ENCODE measurements around the gene LCE2A. TPM values are rescaled to one million over a fixed set of nuclear protein-coding genes. Genes with fewer than 3 reads are reported as not detected.

The LCE2A gene
- total RNA-seq, 1 donor from 2014 or later = not detected

DNA sequence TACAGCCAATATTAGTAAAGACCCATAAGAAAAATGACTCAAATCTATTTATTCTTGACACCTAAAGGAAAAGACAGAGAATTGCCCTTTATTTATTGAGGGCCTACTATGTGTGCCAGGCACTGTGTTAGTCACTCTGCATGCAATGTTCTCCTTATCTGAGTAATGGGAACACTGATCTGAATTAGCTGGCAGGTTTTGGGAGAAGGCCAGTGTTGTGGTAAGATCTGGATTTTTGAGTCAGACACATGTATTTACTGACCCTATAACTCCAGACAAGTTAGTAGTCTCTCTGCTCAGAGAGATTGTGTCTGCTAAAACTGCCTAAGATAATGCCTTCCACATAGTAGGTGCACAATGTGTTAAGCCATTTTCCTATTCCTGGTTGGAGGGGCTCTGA lies 27.1 kb downstream of the LCE2A start:
- Histone ChIP-seq H3K4me3 (no peak overlapping the region), H3K27me3 (no peaks in the 10 kb centered on the region), H3K36me3 (no peaks in the 10 kb centered on the region), H3K4me1 (no peaks in the 10 kb centered on the region), H3K9me3 (no peaks in the 10 kb centered on the region), H3K27ac (no peak overlapping the region)
- no peak for DNase-seq (ENCODE audit: extremely low spot score in 2 of 2)
- intact Hi-C loops (cut with DNase I) = no loop called here
- TF ChIP-seq POLR2A (IDR thresholded peaks at IDR 0.05) (no peak), POLR2AphosphoS5 (IDR thresholded peaks at IDR 0.05; ENCODE audit: insufficient read depth in 1 of 2, low read depth in 1 of 2) (no peak)
- TF ChIP-seq, protein P1, sequence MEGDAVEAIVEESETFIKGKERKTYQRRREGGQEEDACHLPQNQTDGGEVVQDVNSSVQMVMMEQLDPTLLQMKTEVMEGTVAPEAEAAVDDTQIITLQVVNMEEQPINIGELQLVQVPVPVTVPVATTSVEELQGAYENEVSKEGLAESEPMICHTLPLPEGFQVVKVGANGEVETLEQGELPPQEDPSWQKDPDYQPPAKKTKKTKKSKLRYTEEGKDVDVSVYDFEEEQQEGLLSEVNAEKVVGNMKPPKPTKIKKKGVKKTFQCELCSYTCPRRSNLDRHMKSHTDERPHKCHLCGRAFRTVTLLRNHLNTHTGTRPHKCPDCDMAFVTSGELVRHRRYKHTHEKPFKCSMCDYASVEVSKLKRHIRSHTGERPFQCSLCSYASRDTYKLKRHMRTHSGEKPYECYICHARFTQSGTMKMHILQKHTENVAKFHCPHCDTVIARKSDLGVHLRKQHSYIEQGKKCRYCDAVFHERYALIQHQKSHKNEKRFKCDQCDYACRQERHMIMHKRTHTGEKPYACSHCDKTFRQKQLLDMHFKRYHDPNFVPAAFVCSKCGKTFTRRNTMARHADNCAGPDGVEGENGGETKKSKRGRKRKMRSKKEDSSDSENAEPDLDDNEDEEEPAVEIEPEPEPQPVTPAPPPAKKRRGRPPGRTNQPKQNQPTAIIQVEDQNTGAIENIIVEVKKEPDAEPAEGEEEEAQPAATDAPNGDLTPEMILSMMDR (IDR thresholded peaks at IDR 0.05) = no peak

DNA sequence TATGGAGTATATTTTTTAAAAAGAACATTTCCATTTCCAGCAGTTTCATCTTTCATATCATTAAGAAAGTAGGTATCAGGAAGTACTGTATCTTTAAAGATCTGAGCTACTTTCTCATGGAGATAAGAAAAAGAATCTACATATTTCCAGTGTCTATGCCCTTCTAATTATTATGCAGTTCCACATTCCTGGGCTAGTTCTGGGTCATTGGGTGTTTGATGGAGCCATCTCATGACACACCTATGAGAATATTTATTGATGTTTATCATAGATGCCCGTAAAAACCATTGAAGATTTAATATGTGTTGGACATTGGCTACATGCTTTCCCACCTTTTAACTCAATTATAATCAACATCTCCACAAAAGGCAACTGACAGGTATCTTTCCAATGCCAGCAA lies 30.8 kb downstream of the LCE2A start:
- H3K4me1 ChIP-seq = no peaks in the 10 kb centered on the region
- no peak for DNase-seq (ENCODE audit: extremely low spot score in 2 of 2)
- intact Hi-C loops (cut with DNase I) = no loop called here
- H3K27me3 ChIP-seq = no peaks in the 10 kb centered on the region
- no peak overlapping the region for H3K4me3 ChIP-seq
- TF ChIP-seq, protein P1 (IDR thresholded peaks at IDR 0.05) = no peak
- TF ChIP-seq POLR2A (IDR thresholded peaks at IDR 0.05) (no peak), POLR2AphosphoS5 (IDR thresholded peaks at IDR 0.05; ENCODE audit: insufficient read depth in 1 of 2, low read depth in 1 of 2) (no peak)
- H3K9me3 ChIP-seq = no peaks in the 10 kb centered on the region
- H3K36me3 ChIP-seq = no peaks in the 10 kb centered on the region
- no peak overlapping the region for H3K27ac ChIP-seq

DNA sequence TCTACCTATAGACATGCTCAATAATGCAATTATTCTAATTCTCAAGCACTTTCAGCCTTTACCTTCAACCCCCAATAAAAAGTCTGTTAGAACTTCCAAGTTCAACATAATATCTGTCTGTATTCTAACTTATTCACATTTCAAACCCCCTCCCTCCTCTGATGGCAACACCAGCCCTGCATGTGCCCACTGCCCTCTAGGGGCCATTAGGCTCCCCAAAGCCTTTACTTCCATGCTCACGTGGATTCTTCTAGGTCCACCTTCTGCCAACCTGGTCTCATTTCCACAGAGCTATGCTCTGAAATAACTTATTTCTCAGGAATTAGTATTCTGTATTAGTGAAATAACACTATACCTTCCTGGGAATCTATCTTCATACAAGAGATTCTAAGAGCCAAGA lies 37.5 kb downstream of the LCE2A start:
- no peak for TF ChIP-seq POLR2A (IDR thresholded peaks at IDR 0.05)
- TF ChIP-seq, protein P1 (IDR thresholded peaks at IDR 0.05) = no peak
- no peak for TF ChIP-seq POLR2AphosphoS5 (IDR thresholded peaks at IDR 0.05; ENCODE audit: insufficient read depth in 1 of 2, low read depth in 1 of 2)
- Histone ChIP-seq H3K9me3 (no peaks in the 10 kb centered on the region), H3K4me3 (no peak overlapping the region), H3K27ac (no peak overlapping the region), H3K4me1 (no peaks in the 10 kb centered on the region), H3K36me3 (no peaks in the 10 kb centered on the region), H3K27me3 (no peaks in the 10 kb centered on the region)
- intact Hi-C loops (cut with DNase I) = no loop called here
- no peak for DNase-seq (ENCODE audit: extremely low spot score in 2 of 2)

DNA sequence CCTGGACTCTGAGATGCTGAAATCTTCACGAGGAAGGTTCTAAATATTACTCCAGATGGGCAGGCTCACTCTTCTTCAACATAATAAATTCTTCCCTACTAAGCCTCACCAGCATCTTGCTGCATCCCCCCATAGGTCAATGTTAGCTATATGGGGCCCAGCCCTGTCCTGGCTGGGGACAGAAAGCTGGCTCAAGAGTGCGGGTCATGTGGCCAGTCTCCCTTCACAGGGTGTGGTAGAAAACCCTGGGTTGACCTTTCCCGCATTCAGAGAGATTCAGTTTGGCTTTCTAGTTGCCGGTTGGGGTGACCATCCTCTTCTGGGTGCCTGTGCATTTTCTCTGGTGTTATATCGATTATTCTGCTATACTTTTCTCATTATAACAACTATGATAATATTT lies 39.9 kb downstream of the LCE2A start:
- no peak for DNase-seq (ENCODE audit: extremely low spot score in 2 of 2)
- no peaks in the 10 kb centered on the region for H3K27me3 ChIP-seq
- TF ChIP-seq POLR2A (IDR thresholded peaks at IDR 0.05) (no peak), POLR2AphosphoS5 (IDR thresholded peaks at IDR 0.05; ENCODE audit: insufficient read depth in 1 of 2, low read depth in 1 of 2) (no peak)
- TF ChIP-seq, protein P1 (IDR thresholded peaks at IDR 0.05) = no peak

DNA sequence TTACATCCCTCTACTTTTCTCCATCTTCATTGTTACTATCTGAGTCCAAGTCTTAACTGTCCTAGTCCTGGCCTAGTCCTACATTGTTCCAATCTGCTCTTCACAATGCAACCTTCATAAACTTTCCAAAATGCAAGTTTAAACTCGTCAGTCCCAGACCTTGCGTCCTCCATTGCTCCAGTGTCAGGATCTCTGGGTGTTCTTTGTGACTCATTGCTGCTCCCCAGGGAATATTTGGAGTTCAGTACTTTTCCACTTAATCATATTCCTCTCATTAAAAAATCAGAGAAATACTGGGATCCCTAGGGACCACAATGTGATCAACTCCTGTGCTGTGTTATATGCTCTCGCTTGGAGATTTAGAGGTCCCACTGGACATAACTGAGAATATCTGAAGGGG lies 41.7 kb downstream of the LCE2A start:
- intact Hi-C loops (cut with DNase I) = no loop called here

More for the DNA sequence above, 39.9 kb downstream of the LCE2A start:
- intact Hi-C loops (cut with DNase I) = no loop called here
- no peaks in the 10 kb centered on the region for H3K4me1 ChIP-seq
- no peak overlapping the region for H3K4me3 ChIP-seq
- no peaks in the 10 kb centered on the region for H3K9me3 ChIP-seq
- H3K36me3 ChIP-seq = no peaks in the 10 kb centered on the region
- H3K27ac ChIP-seq = no peak overlapping the region

More for the DNA sequence above, 41.7 kb downstream of the LCE2A start:
- Histone ChIP-seq H3K36me3 (no peaks in the 10 kb centered on the region), H3K27ac (no peak overlapping the region), H3K9me3 (no peaks in the 10 kb centered on the region), H3K4me3 (no peak overlapping the region), H3K27me3 (no peaks in the 10 kb centered on the region), H3K4me1 (no peaks in the 10 kb centered on the region)
- DNase-seq (ENCODE audit: extremely low spot score in 2 of 2) = no peak
- peak in 1 of 2 donors; percentile 33 for TF ChIP-seq POLR2AphosphoS5 (IDR thresholded peaks at IDR 0.05; ENCODE audit: insufficient read depth in 1 of 2, low read depth in 1 of 2)
- TF ChIP-seq, protein P1 (IDR thresholded peaks at IDR 0.05) = no peak

Measured in vagina (tissue), 2 donors.